HCT116 (cell line): ENCODE results near the gene RIPOR3. TPM values are rescaled to one million over a fixed set of nuclear protein-coding genes. Genes with fewer than 3 reads are reported as not detected.

Experiments
- ATAC-seq: fragments of 200-7000 bp; cut with Tn5 transposase; 2 replicates; pipeline ENCODE4 v1.9.1; 2020; ENCODE audit warnings: mild to moderate bottlenecking, moderate library complexity
- BruUV-seq: library from RNA; stranded (reverse); fragments of 400-500 nt; replicated peaks from 2 replicates; lab custom pipeline; 2021; lab: Mats Ljungman, UMichigan
- CTCF ChIA-PET: fragments of 300-600 bp; sonication (Branson Sonifier 250); formaldehyde crosslinking; loops from one replicate; lab custom pipeline; 2021; ENCODE audit warnings: antibody characterized with exemption; lab: Charles Lee
- POLR2A ChIA-PET: fragments of 300-600, 350-600 bp; sonication (Branson Sonifier 250); formaldehyde crosslinking; loops from one replicate; lab custom pipeline; 2021; ENCODE audit warnings: antibody characterized with exemption; lab: Charles Lee
- RAD21 ChIA-PET, 2 experiments: fragments of 300-600 bp; sonication (Branson Sonifier 250); formaldehyde crosslinking; loops; one replicate each; lab custom pipeline; 2023; ENCODE audit warnings: low total read pairs in 2 of 2; ENCODE audit not compliant: uncharacterized antibody in 2 of 2, unreplicated experiment in 2 of 2, low non-redundant PET in 1 of 2; lab: Charles Lee
- DNase-seq: peaks from one replicate; pipeline ENCODE4 v3.0.0-alpha.2; 2010; ENCODE audit warnings: low read depth, low spot score
- H2AFZ ChIP-seq: fragments of 200-600 bp; shearing (Covaris generic), sonication (generic); 2 replicates; pipeline ENCODE4 v1.6.1; 2017; ENCODE audit warnings: low read depth, mixed run types, mixed read lengths, antibody characterized with exemption, low read length; ENCODE audit not compliant: poor library complexity, severe bottlenecking
- H3K27ac ChIP-seq: 2 replicates; pipeline ENCODE4 v1.5.1; 2012; ENCODE audit warnings: low read depth, low read length
- H3K27me3 ChIP-seq: fragments of 200-600 bp; sonication (generic); 2 replicates; pipeline ENCODE4 v1.6.1; 2016; ENCODE audit warnings: mixed run types, low read length, mixed read lengths; ENCODE audit not compliant: insufficient read depth
- H3K36me3 ChIP-seq, 2 experiments: fragments of 200-500 bp in 1 of 2; fragments of 200-600 bp in 1 of 2; sonication (Bioruptor generic) in 1 of 2; sonication (generic) in 1 of 2; 2 replicates each; pipeline versions ENCODE4 v1.5.1 to v1.6.1; 2014 to 2016; ENCODE audit warnings: low read length in 2 of 2, inconsistent platforms in 1 of 2, mixed read lengths in 1 of 2, mixed run types in 1 of 2; ENCODE audit not compliant: insufficient read depth in 2 of 2, control insufficient read depth in 1 of 2
- H3K4me1 ChIP-seq, 2 experiments: fragments of 200-600 bp in 1 of 2; sonication (generic) in 1 of 2; 2 replicates each; pipeline versions ENCODE4 v1.5.1 to v1.6.1; 2012 to 2017; ENCODE audit warnings: low read length in 2 of 2, inconsistent platforms in 1 of 2, mild to moderate bottlenecking in 1 of 2, mixed read lengths in 1 of 2, mixed run types in 1 of 2, moderate library complexity in 1 of 2; ENCODE audit not compliant: insufficient read depth in 2 of 2, control insufficient read depth in 1 of 2
- H3K4me2 ChIP-seq: fragments of 200-600 bp; sonication (generic); 2 replicates; pipeline ENCODE4 v1.6.1; 2017; ENCODE audit warnings: mixed run types, low read length, mixed read lengths
- H3K4me3 ChIP-seq, 2 experiments: fragments of 200-600 bp in 1 of 2; sonication (generic) in 1 of 2; replicated peaks in 1 of 2; 2 replicates each; pipeline ENCODE4 v1.5.1; 2011 to 2016; ENCODE audit warnings: low read length in 2 of 2, control low read depth in 1 of 2, low read depth in 1 of 2, mild to moderate bottlenecking in 1 of 2, mixed read lengths in 1 of 2, mixed run types in 1 of 2
- H3K79me2 ChIP-seq: fragments of 200-600 bp; sonication (generic); 2 replicates; pipeline ENCODE4 v1.6.1; 2017; ENCODE audit warnings: mild to moderate bottlenecking, mixed run types, low read length, moderate library complexity, mixed read lengths; ENCODE audit not compliant: insufficient read depth
- H3K9ac ChIP-seq: fragments of 200-600 bp; sonication (generic); 2 replicates; pipeline ENCODE4 v1.6.1; 2016; ENCODE audit warnings: low read length, mixed read lengths
- H3K9me2 ChIP-seq: fragments of 200-600 bp; sonication (generic), shearing (Covaris generic); 2 replicates; pipeline ENCODE4 v1.6.1; 2017; ENCODE audit warnings: mixed run types, mild to moderate bottlenecking, moderate library complexity; ENCODE audit not compliant: insufficient read depth
- H3K9me3 ChIP-seq, 2 experiments: fragments of 200-500 bp in 1 of 2; fragments of 200-600 bp in 1 of 2; sonication (Bioruptor generic) in 1 of 2; sonication (generic) in 1 of 2; 2 replicates each; pipeline ENCODE4 v1.6.1; 2014 to 2017; ENCODE audit warnings: low read length in 2 of 2, mixed read lengths in 2 of 2, inconsistent platforms in 1 of 2, low read depth in 1 of 2, mild to moderate bottlenecking in 1 of 2, mixed run types in 1 of 2, moderate library complexity in 1 of 2; ENCODE audit not compliant: control insufficient read depth in 1 of 2, insufficient read depth in 1 of 2
- H4K20me1 ChIP-seq: fragments of 200-600 bp; sonication (generic), shearing (Covaris generic); 2 replicates; pipeline ENCODE4 v1.6.1; 2017; ENCODE audit warnings: mixed run types, mild to moderate bottlenecking, moderate library complexity; ENCODE audit not compliant: insufficient read depth
- ELF1 ChIP-seq: IDR thresholded peaks from 2 replicates; pipeline ENCODE4 v1.6.1; 2012; ENCODE audit warnings: low read depth, borderline replicate concordance
- EZH2phosphoT487 ChIP-seq: fragments of 200-600 bp; IDR thresholded peaks from 2 replicates; pipeline ENCODE4 v1.6.1; 2018; ENCODE audit warnings: antibody characterized with exemption, borderline replicate concordance
- FOSL1 ChIP-seq: IDR thresholded peaks from 2 replicates; pipeline ENCODE4 v1.6.1; 2012; ENCODE audit warnings: low read depth
- POLR2AphosphoS5 ChIP-seq: IDR thresholded peaks from 2 replicates; pipeline ENCODE4 v1.6.1; 2011; ENCODE audit warnings: mild to moderate bottlenecking, low read depth, low read length, moderate library complexity
- RAD21 ChIP-seq: IDR thresholded peaks from 2 replicates; pipeline ENCODE4 v1.6.1; 2012; ENCODE audit warnings: low read depth, mild to moderate bottlenecking
- TCF7L2 ChIP-seq: IDR thresholded peaks from 2 replicates; pipeline ENCODE4 v1.7.0; 2011; ENCODE audit warnings: borderline replicate concordance, inconsistent platforms; ENCODE audit not compliant: insufficient read depth, insufficient read length; ENCODE audit errors: extremely low read depth
- YY1 ChIP-seq: IDR thresholded peaks from 2 replicates; pipeline ENCODE4 v1.6.1; 2011; ENCODE audit warnings: low read length, low read depth, moderate library complexity, mild to moderate bottlenecking; ENCODE audit not compliant: insufficient replicate concordance; ENCODE audit errors: extremely low read depth
- ZNF274 ChIP-seq: fragments of 200-500 bp; sonication (Bioruptor generic); IDR thresholded peaks from 2 replicates; pipeline ENCODE4 v1.6.1; 2014; ENCODE audit warnings: mild to moderate bottlenecking, low read depth, low read length, inconsistent platforms
- intact Hi-C: fragments of 100-400 bp; cut with micrococcal nuclease; formaldehyde crosslinking; loops from 2 replicates; pipeline ENCODE4 v1.10.0; 2022
- total RNA-seq: library from RNA; stranded (reverse); gene quantifications from one replicate; pipeline ENCODE4 v1.2.1, GENCODE V29; 2021; ENCODE audit not compliant: unreplicated experiment
- TF ChIP-seq, protein P1 (sequence below), 3 experiments: fragments of 200-600 bp in 1 of 3; sonication (generic) in 1 of 3; IDR thresholded peaks in 2 of 3; conservative IDR thresholded peaks in 1 of 3; 2 replicates each; pipeline ENCODE4 v1.5.1; 2012 to 2017; ENCODE audit warnings: low read depth in 2 of 3, low read length in 2 of 3, antibody characterized with exemption in 1 of 3, borderline replicate concordance in 1 of 3, control low read depth in 1 of 3, mild to moderate bottlenecking in 1 of 3, mixed read lengths in 1 of 3, mixed run types in 1 of 3, moderate library complexity in 1 of 3; ENCODE audit not compliant: insufficient read depth in 1 of 3

RIPOR3 gene
- total RNA-seq, 1 experiment from 2014 or later: 0.22 TPM

DNA sequence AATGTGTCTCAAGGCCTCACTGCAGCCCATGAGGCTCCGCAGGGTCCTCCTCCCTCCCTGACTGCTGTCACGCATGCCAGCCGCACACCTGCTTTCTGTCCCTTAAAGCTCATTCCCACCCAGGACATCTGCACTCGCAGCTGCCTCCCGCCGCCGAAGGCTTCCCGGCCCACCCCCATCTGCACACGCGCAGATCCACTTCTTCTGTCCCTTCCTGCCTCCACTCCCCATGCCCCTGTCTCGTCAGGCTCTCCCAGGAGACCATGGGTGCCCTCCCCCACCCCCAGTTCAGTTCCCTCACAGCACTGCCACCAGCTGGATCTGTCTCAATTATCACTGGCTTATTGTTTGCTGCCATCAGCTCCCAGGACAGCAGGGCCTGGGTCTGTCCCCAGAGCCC is 63.0 kb downstream of the RIPOR3 start (continued):
- no peak for TF ChIP-seq TCF7L2
- TF ChIP-seq EZH2phosphoT487: no peak
- TF ChIP-seq, all 23 proteins: peak for 0

DNA sequence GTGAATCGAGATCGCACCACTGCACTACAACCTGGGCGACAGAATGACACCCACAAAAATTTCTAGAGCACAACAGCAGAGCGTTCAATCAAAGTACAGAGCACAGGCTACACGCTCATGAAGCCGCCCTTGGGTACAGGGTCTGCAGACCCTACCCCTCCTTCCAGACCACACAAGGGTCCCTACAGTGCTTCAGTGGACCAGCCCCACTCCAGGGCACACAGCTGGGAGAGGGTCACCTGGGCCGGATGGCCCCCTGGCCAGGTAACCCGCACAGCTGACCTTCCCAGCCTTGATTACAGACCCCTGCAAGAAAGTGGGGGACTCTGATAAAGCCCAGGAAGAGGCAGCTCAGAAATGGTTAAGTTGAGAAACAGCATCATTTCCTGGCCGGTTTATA is 63.6 kb downstream of the RIPOR3 start:
- Histone ChIP-seq H3K79me2 (no peaks in the 10 kb centered on the region), H3K9ac (no peak overlapping the region), H4K20me1 (no peaks in the 10 kb centered on the region), H3K9me2 (no peaks in the 10 kb centered on the region), H3K27ac (no peak overlapping the region), H2AFZ (no peak overlapping the region), H3K27me3 (no peaks in the 10 kb centered on the region), H3K9me3 (no peaks in the 10 kb centered on the region), H3K4me1 (peaks cover 6 to 20% of the 10 kb centered on the region in 2 experiments; a peak in 3 of 4 replicates), H3K4me2 (no peak overlapping the region), H3K4me3 (no peak overlapping the region), H3K36me3 (no peaks in the 10 kb centered on the region)
- BruUV-seq: no TSS peak
- ChIA-PET RAD21 (no interaction called here), POLR2A (interaction anchor here (3.5 kb wide), 1 partner anchor 160 kb away, joined by 12 read pairs; no protein-coding TSS in a partner anchor), CTCF (interaction anchor here (1.4 to 4.9 kb wide), 3 partner anchors 7 to 162 kb away, joined by 6 to 106 read pairs (median 55); no protein-coding TSS in a partner anchor)
- no peak for TF ChIP-seq FOSL1
- DNase-seq (no peak), ATAC-seq (no peak)
- intact Hi-C loops: loop anchor here (5.0 kb wide), 1 partner anchor 120 kb away; no protein-coding TSS in a partner anchor

GRCh38 chr20:50625986-50626677 is 65.2 kb downstream of the RIPOR3 start:
- intact Hi-C loops: loop anchor here (1.0 to 5.0 kb wide), 2 partner anchors 121 to 162 kb away; no protein-coding TSS in a partner anchor
- BruUV-seq: no TSS peak
- peak overlapping the region; percentile 55 for H3K4me2 ChIP-seq

More at GRCh38 chr20:50625986-50626677, 65.2 kb downstream of the RIPOR3 start:
- H3K36me3 ChIP-seq: no peaks in the 10 kb centered on the region
- POLR2A ChIA-PET: interaction anchor here (0.6 to 3.5 kb wide), 5 partner anchors 99 to 164 kb away, joined by 3 to 12 read pairs (median 5); no protein-coding TSS in a partner anchor
- peak overlapping the region; percentile 37; the same call in 1 of the 2 replicates for H3K9ac ChIP-seq
- H3K4me1 ChIP-seq: peaks cover 6 to 20% of the 10 kb centered on the region in 2 experiments; a peak in 3 of 4 replicates
- DNase-seq (peak; percentile 36), ATAC-seq (peak; percentile 91)
- H4K20me1 ChIP-seq: no peaks in the 10 kb centered on the region
- no peaks in the 10 kb centered on the region for H3K27me3 ChIP-seq
- H3K9me2 ChIP-seq: no peaks in the 10 kb centered on the region
- TF ChIP-seq YY1 (no peak), ZNF274 (no peak), ELF1 (no peak), POLR2AphosphoS5 (0 out of 2 replicates have a peak, but pooled peaks have one; percentile 23), RAD21 (peak; percentile 98)
- TF ChIP-seq, protein P1, sequence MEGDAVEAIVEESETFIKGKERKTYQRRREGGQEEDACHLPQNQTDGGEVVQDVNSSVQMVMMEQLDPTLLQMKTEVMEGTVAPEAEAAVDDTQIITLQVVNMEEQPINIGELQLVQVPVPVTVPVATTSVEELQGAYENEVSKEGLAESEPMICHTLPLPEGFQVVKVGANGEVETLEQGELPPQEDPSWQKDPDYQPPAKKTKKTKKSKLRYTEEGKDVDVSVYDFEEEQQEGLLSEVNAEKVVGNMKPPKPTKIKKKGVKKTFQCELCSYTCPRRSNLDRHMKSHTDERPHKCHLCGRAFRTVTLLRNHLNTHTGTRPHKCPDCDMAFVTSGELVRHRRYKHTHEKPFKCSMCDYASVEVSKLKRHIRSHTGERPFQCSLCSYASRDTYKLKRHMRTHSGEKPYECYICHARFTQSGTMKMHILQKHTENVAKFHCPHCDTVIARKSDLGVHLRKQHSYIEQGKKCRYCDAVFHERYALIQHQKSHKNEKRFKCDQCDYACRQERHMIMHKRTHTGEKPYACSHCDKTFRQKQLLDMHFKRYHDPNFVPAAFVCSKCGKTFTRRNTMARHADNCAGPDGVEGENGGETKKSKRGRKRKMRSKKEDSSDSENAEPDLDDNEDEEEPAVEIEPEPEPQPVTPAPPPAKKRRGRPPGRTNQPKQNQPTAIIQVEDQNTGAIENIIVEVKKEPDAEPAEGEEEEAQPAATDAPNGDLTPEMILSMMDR (IDR thresholded peaks at IDR 0.05 in 2 of 3, conservative IDR thresholded peaks at IDR 0.05 in 1 of 3; ENCODE audit: borderline replicate concordance in 1 of 3, insufficient read depth in 1 of 3, low read depth in 2 of 3, low read length in 2 of 3): peak; percentile 83 to 90 (median 85)
- peaks cover 0 to 5% of the 10 kb centered on the region in 2 experiments; a peak in 1 of 4 replicates for H3K9me3 ChIP-seq
- 0 out of 4 replicates have a peak overlapping the region, but pooled peaks of 1 of the 2 experiments have one; percentile 7 for H3K4me3 ChIP-seq
- RAD21 ChIA-PET: interaction anchor here (0.6 to 1.9 kb wide), 14 partner anchors 11 to 192 kb away, joined by 3 to 11 read pairs (median 4); partner anchors contain the start of gene BCAS4 (in 1 of the 2)
- CTCF ChIA-PET: interaction anchor here (0.5 to 4.9 kb wide), 24 partner anchors 9 to 440 kb away, joined by 3 to 106 read pairs (median 5); partner anchors contain the start of genes BCAS4 and CEBPB
- H2AFZ ChIP-seq: peak overlapping the region; percentile 79
- H3K27ac ChIP-seq: no peak overlapping the region
- H3K79me2 ChIP-seq: no peaks in the 10 kb centered on the region
